DMS153 (cell line): Measurements from ENCODE around the gene RNF34.

Experiments
- DNase-seq: peaks from one replicate; lab custom pipeline; 2025; lab: John Stamatoyannopoulos, UW

RNF34 gene

GRCh38 chr12:121440768-121441167, 40.9 kb downstream of the RNF34 start:
- no peak for DNase-seq

- no peak for DNase-seq
Measured at GRCh38 chr12:121441555-121441954, 41.6 kb downstream of the RNF34 start.

- no peak for DNase-seq
Measured at GRCh38 chr12:121442028-121442948, 42.4 kb downstream of the RNF34 start.

GRCh38 chr12:121443193-121443870, 43.4 kb downstream of the RNF34 start:
- peak; percentile 25 for DNase-seq

GRCh38 chr12:121443911-121444841, 44.3 kb downstream of the RNF34 start:
- DNase-seq, result no peak

- no peak for DNase-seq
Measured at GRCh38 chr12:121444842-121445202, 44.9 kb downstream of the RNF34 start.

- no peak for DNase-seq
Measured at GRCh38 chr12:121446750-121447149, 46.8 kb downstream of the RNF34 start.

- no peak for DNase-seq
Measured at GRCh38 chr12:121448771-121449315, 48.9 kb downstream of the RNF34 start.

- no peak for DNase-seq
Measured at GRCh38 chr12:121451961-121452339, 52.0 kb downstream of the RNF34 start.

GRCh38 chr12:121452340-121452984, 52.5 kb downstream of the RNF34 start:
- no peak for DNase-seq

GRCh38 chr12:121452985-121453360, 53.1 kb downstream of the RNF34 start:
- no peak for DNase-seq

- DNase-seq, result no peak
Measured at GRCh38 chr12:121453629-121454028, 53.7 kb downstream of the RNF34 start.

- DNase-seq, result no peak
Measured at GRCh38 chr12:121454921-121455320, 55.0 kb downstream of the RNF34 start.

- DNase-seq, result no peak
Measured at GRCh38 chr12:121455766-121456420, 56.0 kb downstream of the RNF34 start.

- no peak for DNase-seq
Measured at GRCh38 chr12:121456551-121456950, 56.6 kb downstream of the RNF34 start.

GRCh38 chr12:121461048-121461447, 61.1 kb downstream of the RNF34 start:
- no peak for DNase-seq

- DNase-seq, result no peak
Measured at GRCh38 chr12:121464331-121464730, 64.4 kb downstream of the RNF34 start.

GRCh38 chr12:121465921-121466793, 66.2 kb downstream of the RNF34 start:
- no peak for DNase-seq

GRCh38 chr12:121466794-121467637, 67.1 kb downstream of the RNF34 start:
- DNase-seq, result peak; percentile 77
